ENCODE measurements around the gene BABAM1.

BABAM1 gene

GRCh38 chr19:17318966-17319365 lies 51.7 kb downstream of the BABAM1 start:
- ChIA-PET POLR2A (ENCODE audit: low non-redundant PET) (no interaction called here), CTCF (interaction anchor here (0.6 kb wide), 1 partner anchor 11 kb away, joined by 4 read pairs; no protein-coding TSS in a partner anchor)
- no peak for DNase-seq (ENCODE audit: low spot score)
- peak overlapping the region; percentile 97 for H3K27ac ChIP-seq
- TF ChIP-seq CTCF (conservative IDR thresholded peaks at IDR 0.05; ENCODE audit: low read depth) = no peak

GRCh38 chr19:17319473-17320238 lies 52.4 kb downstream of the BABAM1 start:
- no peak for TF ChIP-seq CTCF (conservative IDR thresholded peaks at IDR 0.05; ENCODE audit: low read depth)
- ChIA-PET POLR2A (ENCODE audit: low non-redundant PET) (no interaction called here), CTCF (interaction anchor here (0.6 kb wide), 1 partner anchor 10 kb away, joined by 4 read pairs; no protein-coding TSS in a partner anchor)
- no peak for DNase-seq (ENCODE audit: low spot score)
- peak overlapping the region; percentile 97 for H3K27ac ChIP-seq

GRCh38 chr19:17320435-17320834 lies 53.2 kb downstream of the BABAM1 start:
- no peak for DNase-seq (ENCODE audit: low spot score)
- H3K27ac ChIP-seq = peak overlapping the region; percentile 97
- CTCF ChIA-PET = interaction anchor here (0.5 kb wide), 1 partner anchor 1232 kb away, joined by 3 read pairs; no protein-coding TSS in a partner anchor
- POLR2A ChIA-PET (ENCODE audit: low non-redundant PET) = no interaction called here
- no peak for TF ChIP-seq CTCF (conservative IDR thresholded peaks at IDR 0.05; ENCODE audit: low read depth)

GRCh38 chr19:17321655-17322489 lies 54.6 kb downstream of the BABAM1 start:
- ChIA-PET CTCF (interaction anchor here (0.5 kb wide), 1 partner anchor 59 kb away, joined by 3 read pairs; no protein-coding TSS in a partner anchor), POLR2A (ENCODE audit: low non-redundant PET) (no interaction called here)
- no peak for TF ChIP-seq CTCF (conservative IDR thresholded peaks at IDR 0.05; ENCODE audit: low read depth)
- peak overlapping the region; percentile 97 for H3K27ac ChIP-seq
- DNase-seq (ENCODE audit: low spot score) = no peak

GRCh38 chr19:17322854-17323253 lies 55.6 kb downstream of the BABAM1 start:
- H3K27ac ChIP-seq = peak overlapping the region; percentile 97
- DNase-seq (ENCODE audit: low spot score) = no peak
- CTCF ChIA-PET = no interaction called here
- no peak for TF ChIP-seq CTCF (conservative IDR thresholded peaks at IDR 0.05; ENCODE audit: low read depth)
- POLR2A ChIA-PET (ENCODE audit: low non-redundant PET) = no interaction called here

- TF ChIP-seq CTCF (conservative IDR thresholded peaks at IDR 0.05; ENCODE audit: low read depth) = no peak
- DNase-seq (ENCODE audit: low spot score) = no peak
- H3K27ac ChIP-seq = peak overlapping the region; percentile 97
- CTCF ChIA-PET = no interaction called here
- POLR2A ChIA-PET (ENCODE audit: low non-redundant PET) = no interaction called here
These were observed 56.2 kb downstream of the BABAM1 start for GRCh38 chr19:17323300-17323963.

Data from RWPE1 (cell line).